Sigmoid colon (tissue), 7 donors: ENCODE results near the gene ATP2A2. TPM values are rescaled to one million over a fixed set of nuclear protein-coding genes. Genes with fewer than 3 reads are reported as not detected.
A peak's percentile ranks its signal among the peaks of the same experiment; 100 is the strongest.

ENCODE experiments used
- DNase-seq: peaks from one replicate; pipeline ENCODE4 v3.0.0-alpha.2; 2019
- H3K27ac ChIP-seq, 4 donors: fragments of 200-600 bp; sonication (generic); one replicate each; pipeline ENCODE4 v1.5.1; 2016 to 2019; ENCODE audit warnings: mild to moderate bottlenecking in 1 of 4
- H3K27me3 ChIP-seq, 3 donors: fragments of 200-600 bp; sonication (generic); one replicate each; pipeline ENCODE4 v1.5.1; 2019; ENCODE audit warnings: mild to moderate bottlenecking in 1 of 3
- H3K36me3 ChIP-seq, 4 donors: fragments of 200-600 bp; sonication (generic); one replicate each; pipeline ENCODE4 v1.5.1; 2016 to 2019
- H3K4me1 ChIP-seq, 4 donors: fragments of 200-600 bp; sonication (generic); one replicate each; pipeline ENCODE4 v1.5.1; 2017 to 2019
- H3K4me3 ChIP-seq, 4 donors: fragments of 200-600 bp; sonication (generic); one replicate each; pipeline ENCODE4 v1.5.1; 2017 to 2019; ENCODE audit warnings: mild to moderate bottlenecking in 2 of 4, moderate library complexity in 1 of 4
- H3K9me3 ChIP-seq, 4 donors: fragments of 200-600 bp in 3 of 4; sonication (generic) in 3 of 4; one replicate each; pipeline versions ENCODE4 v1.5.1 to v1.6.1; 2013 to 2019
- CTCF ChIP-seq, 4 experiments: fragments of 450-650 bp in 3 of 4; fragments of 200-600 bp in 1 of 4; IDR thresholded peaks; one replicate each; pipeline ENCODE4 v1.5.1; 2016 to 2019; ENCODE audit warnings: antibody characterized with exemption in 4 of 4, mild to moderate bottlenecking in 3 of 4, moderate library complexity in 2 of 4
- EP300 ChIP-seq, 4 donors: sonication (generic); formaldehyde crosslinking; IDR thresholded peaks; one replicate each; pipeline ENCODE4 v1.6.1; 2017; ENCODE audit warnings: antibody characterized with exemption in 4 of 4
- POLR2A ChIP-seq, 2 donors: fragments of 450-650 bp; IDR thresholded peaks; one replicate each; pipeline ENCODE4 v1.6.1; 2016; ENCODE audit warnings: antibody characterized with exemption in 2 of 2, mild to moderate bottlenecking in 2 of 2, moderate library complexity in 2 of 2
- POLR2AphosphoS5 ChIP-seq, 4 donors: sonication (generic); formaldehyde crosslinking; IDR thresholded peaks; one replicate each; pipeline ENCODE4 v1.6.1; 2017; ENCODE audit warnings: antibody characterized with exemption in 4 of 4
- WGBS, 2 donors: extraction: QIAGEN DNeasy Blood & Tissue Kit; methylation state at CpG; one replicate each; pipeline ENCODE4 v1.1.7; 2013; 5-methylcytosine and 5-hydroxymethylcytosine counted together
- intact Hi-C: fragments of 100-400 bp; cut with DNase I; formaldehyde crosslinking; loops from one replicate; pipeline ENCODE4 v1.15.1; 2023
- polyA plus RNA-seq, 3 donors: library from polyadenylated mRNA; stranded (reverse); fragments of 200-250 nt; gene quantifications; one replicate each; pipeline ENCODE4 v1.2.3, GENCODE V29; 2013
- total RNA-seq, 4 donors: library from RNA; depleted of rRNA; stranded (reverse); fragments of >200 nt; gene quantifications; one replicate each; pipeline ENCODE4 v1.1.0, GENCODE V29; 2016
- donor health status: healthy with polysubstance abuse.
- donor health status: Bipolar disorder and iron deficiency.
- donor health status: healthy.

ATP2A2 gene
- total and polyA plus RNA-seq, 7 donors, result 16.6 to 121 (median 84.9) TPM

GRCh38 chr12:110370732-110371231, 89.7 kb downstream of the ATP2A2 start:
- no peak for DNase-seq
- intact Hi-C loops, result no loop called here
- H3K4me3 ChIP-seq, result no peak overlapping the region
- H3K9me3 ChIP-seq, result no peaks in the 10 kb centered on the region
- H3K27me3 ChIP-seq, result no peaks in the 10 kb centered on the region
- H3K4me1 ChIP-seq, result peaks cover 0 to 62% (median 50%) of the 10 kb centered on the region in 4 donors
- peaks cover 0 to 29% (median 14%) of the 10 kb centered on the region in 4 donors for H3K36me3 ChIP-seq
- WGBS, 2 donors, result 81 to 88% methylated on average over 13 of the region's 13 CpGs
- peak overlapping the region in 1 of 4 donors; percentile 70 for H3K27ac ChIP-seq
- TF ChIP-seq POLR2AphosphoS5 (IDR thresholded peaks at IDR 0.05) (no peak), EP300 (IDR thresholded peaks at IDR 0.05) (no peak), CTCF (IDR thresholded peaks at IDR 0.05) (no peak), POLR2A (IDR thresholded peaks at IDR 0.05) (no peak)

- Histone ChIP-seq H3K27me3 (no peaks in the 10 kb centered on the region), H3K9me3 (no peaks in the 10 kb centered on the region), H3K4me1 (peaks cover 0 to 57% (median 50%) of the 10 kb centered on the region in 4 donors), H3K4me3 (no peak overlapping the region), H3K36me3 (peaks cover 0 to 35% (median 19%) of the 10 kb centered on the region in 4 donors), H3K27ac (peak overlapping the region in 3 of 4 donors; percentile 19 to 70 (median 66))
- intact Hi-C loops, result no loop called here
- TF ChIP-seq POLR2A (IDR thresholded peaks at IDR 0.05) (no peak), POLR2AphosphoS5 (IDR thresholded peaks at IDR 0.05) (peak in 3 of 4 donors; percentile 34 to 47 (median 41))
- DNase-seq, result no peak
- 74 to 76% methylated on average over 13 of the region's 13 CpGs for whole genome bisulfite sequencing, 2 donors
Observed at GRCh38 chr12:110371408-110372055, 90.5 kb downstream of the ATP2A2 start.

- Histone ChIP-seq H3K9me3 (no peaks in the 10 kb centered on the region), H3K27ac (peak overlapping the region in 3 of 4 donors; percentile 51 to 70 (median 66)), H3K36me3 (peaks cover 2 to 39% (median 20%) of the 10 kb centered on the region in 4 donors), H3K4me3 (no peak overlapping the region), H3K27me3 (no peaks in the 10 kb centered on the region), H3K4me1 (peaks cover 0 to 52% (median 44%) of the 10 kb centered on the region in 4 donors)
- TF ChIP-seq POLR2AphosphoS5 (IDR thresholded peaks at IDR 0.05), result no peak
- TF ChIP-seq CTCF (IDR thresholded peaks at IDR 0.05), result no peak
- TF ChIP-seq POLR2A (IDR thresholded peaks at IDR 0.05), result no peak
- TF ChIP-seq EP300 (IDR thresholded peaks at IDR 0.05), result no peak
- no peak for DNase-seq
- WGBS, 2 donors, result 89 to 90% methylated on average over 7 of the region's 7 CpGs
- intact Hi-C loops, result no loop called here
Observed at GRCh38 chr12:110372056-110372425, 91.0 kb downstream of the ATP2A2 start.

- 86 to 87% methylated on average over 4 of the region's 4 CpGs for WGBS, 2 donors
- Histone ChIP-seq H3K4me1 (peaks cover 0 to 42% (median 37%) of the 10 kb centered on the region in 4 donors), H3K36me3 (peaks cover 8 to 49% (median 24%) of the 10 kb centered on the region in 4 donors), H3K4me3 (no peak overlapping the region), H3K9me3 (no peaks in the 10 kb centered on the region), H3K27ac (peak overlapping the region; percentile 25 to 70 (median 58)), H3K27me3 (no peaks in the 10 kb centered on the region)
- peak; percentile 87 for DNase-seq
- intact Hi-C loops, result no loop called here
- TF ChIP-seq POLR2AphosphoS5 (IDR thresholded peaks at IDR 0.05) (no peak), POLR2A (IDR thresholded peaks at IDR 0.05) (no peak), CTCF (IDR thresholded peaks at IDR 0.05) (no peak), EP300 (IDR thresholded peaks at IDR 0.05) (no peak)
Observed at GRCh38 chr12:110373025-110373424, 92.0 kb downstream of the ATP2A2 start.

GRCh38 chr12:110373425-110373824, 92.4 kb downstream of the ATP2A2 start:
- Histone ChIP-seq H3K27me3 (no peaks in the 10 kb centered on the region), H3K27ac (peak overlapping the region; percentile 51 to 70 (median 63)), H3K4me3 (no peak overlapping the region), H3K9me3 (no peaks in the 10 kb centered on the region), H3K4me1 (peaks cover 0 to 42% (median 37%) of the 10 kb centered on the region in 4 donors), H3K36me3 (peaks cover 8 to 53% (median 28%) of the 10 kb centered on the region in 4 donors)
- WGBS, 2 donors, result 69 to 83% methylated on average over 2 of the region's 2 CpGs
- TF ChIP-seq POLR2A (IDR thresholded peaks at IDR 0.05) (no peak), POLR2AphosphoS5 (IDR thresholded peaks at IDR 0.05) (peak in 3 of 4 donors; percentile 44 to 61 (median 55))
- DNase-seq, result no peak
- intact Hi-C loops, result no loop called here
